ENCODE data around the gene STAT2. TPM values are rescaled to one million over a fixed set of nuclear protein-coding genes. Genes with fewer than 3 reads are reported as not detected.
"Not testable (repeated sequence)": the region's sequence is repeated elsewhere in the genome, so short reads cannot be mapped to it uniquely, and the experiment has no call there.

Gene STAT2
- 163 to 210 TPM (median 166 TPM) in 3 replicates for total RNA-seq
- long read RNA-seq, partial matches to known transcripts: 3 of 14 reads
- long read RNA-seq, other reads (novel, unspliced or antisense): 11 of 14 reads

DNA sequence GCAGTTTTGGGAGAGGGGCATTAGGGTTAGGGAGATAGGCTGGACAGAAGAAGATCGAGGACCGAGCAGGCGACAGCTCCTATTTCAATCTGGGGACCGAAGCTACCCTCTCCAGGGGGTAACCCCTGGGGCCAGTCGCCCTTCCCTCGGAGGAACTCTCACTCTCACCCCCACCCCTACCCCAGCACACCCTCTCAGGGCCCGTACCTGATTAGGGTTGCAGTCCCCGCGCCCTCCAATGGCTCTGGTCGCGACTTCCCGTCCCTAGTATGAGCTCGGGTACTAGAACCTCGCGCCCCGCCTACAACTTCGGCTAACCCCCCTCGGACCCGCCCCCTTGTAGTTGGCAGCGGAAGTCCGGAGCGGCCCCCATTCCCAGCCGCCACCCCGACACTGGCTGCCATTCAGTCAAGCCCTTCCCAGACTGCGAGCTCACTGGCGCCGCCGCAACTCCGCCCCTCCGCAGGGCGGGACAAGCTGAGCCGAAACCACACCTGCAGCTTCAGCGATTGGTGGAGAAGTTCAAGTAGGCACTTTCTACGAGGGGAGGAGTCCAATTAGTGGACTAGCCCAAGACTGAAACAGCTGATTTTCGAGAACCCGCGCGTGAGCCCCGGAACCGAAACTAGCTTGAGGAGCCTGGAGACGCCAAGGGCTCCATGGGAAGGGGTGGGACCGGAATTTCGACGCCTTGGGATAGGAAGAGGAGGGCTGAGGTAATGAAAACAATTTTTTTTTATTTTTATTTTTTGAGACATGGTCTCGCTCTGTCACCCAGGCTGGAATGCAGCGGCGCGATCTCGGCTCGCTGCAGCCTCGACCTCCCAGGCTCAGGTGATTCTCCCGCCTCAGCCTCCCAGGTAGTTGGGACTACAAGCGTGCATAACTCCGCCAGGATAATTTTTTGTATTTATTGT lies at the start of gene STAT2:
TSS of gene STAT2 (minus strand) at position 257 of the 917 bp plus-strand sequence. CDS start 3,536 bp downstream, outside the sequence.
- H3K27ac Mint-ChIP-seq (ENCODE audit: unreplicated experiment): peak within 1 kb of the TSS; percentile 98
- peak within 1 kb of the TSS; percentile 93 for H3K4me3 Mint-ChIP-seq (ENCODE audit: unreplicated experiment)
- peaks cover 30% of the 10 kb centered on the region for H3K4me1 Mint-ChIP-seq (ENCODE audit: low read depth)
- H3K36me3 Mint-ChIP-seq (ENCODE audit: low read depth): peaks cover 7% of the 10 kb centered on the region
- peak; percentile 99 for DNase-seq (ENCODE audit: low spot score)
- no peak for TF ChIP-seq CTCF (IDR thresholded peaks at IDR 0.05)
- H3K9me3 Mint-ChIP-seq (ENCODE audit: low read depth): no peaks in the 10 kb centered on the region
- H3K27me3 Mint-ChIP-seq (ENCODE audit: low read depth): no peaks in the 10 kb centered on the region

- Mint-ChIP-seq H3K9me3 (ENCODE audit: low read depth) (no peaks in the 10 kb centered on the region), H3K36me3 (ENCODE audit: low read depth) (no peaks in the 10 kb centered on the region), H3K27me3 (ENCODE audit: low read depth) (no peaks in the 10 kb centered on the region), H3K27ac (ENCODE audit: unreplicated experiment) (no peak overlapping the region), H3K4me1 (ENCODE audit: low read depth) (peaks cover 4% of the 10 kb centered on the region), H3K4me3 (ENCODE audit: unreplicated experiment) (no peak overlapping the region)
- DNase-seq (ENCODE audit: low spot score): no peak
- TF ChIP-seq CTCF (IDR thresholded peaks at IDR 0.05): no peak
Measured at GRCh38 chr12:56408799-56409417, 49.0 kb upstream of the STAT2 start.

- H3K9me3 Mint-ChIP-seq (ENCODE audit: low read depth); H3K4me1 Mint-ChIP-seq (ENCODE audit: low read depth); H3K36me3 Mint-ChIP-seq (ENCODE audit: low read depth); H3K4me3 Mint-ChIP-seq (ENCODE audit: unreplicated experiment); DNase-seq (ENCODE audit: low spot score); H3K27me3 Mint-ChIP-seq (ENCODE audit: low read depth); H3K27ac Mint-ChIP-seq (ENCODE audit: unreplicated experiment): not testable (repeated sequence)
Measured at GRCh38 chr12:56404227-56404626, 44.3 kb upstream of the STAT2 start.

GRCh38 chr12:56401612-56402011 lies 41.7 kb upstream of the STAT2 start:
- DNase-seq (ENCODE audit: low spot score); H3K27ac Mint-ChIP-seq (ENCODE audit: unreplicated experiment); H3K36me3 Mint-ChIP-seq (ENCODE audit: low read depth); H3K4me1 Mint-ChIP-seq (ENCODE audit: low read depth); H3K4me3 Mint-ChIP-seq (ENCODE audit: unreplicated experiment); H3K27me3 Mint-ChIP-seq (ENCODE audit: low read depth): not testable (repeated sequence)
- peaks cover 18% of the 10 kb centered on the region for H3K9me3 Mint-ChIP-seq (ENCODE audit: low read depth)

GRCh38 chr12:56401125-56401524 lies 41.2 kb upstream of the STAT2 start:
- H3K9me3 Mint-ChIP-seq (ENCODE audit: low read depth): peaks cover 18% of the 10 kb centered on the region
- not testable (repeated sequence) for H3K27ac Mint-ChIP-seq (ENCODE audit: unreplicated experiment); DNase-seq (ENCODE audit: low spot score); H3K27me3 Mint-ChIP-seq (ENCODE audit: low read depth); H3K36me3 Mint-ChIP-seq (ENCODE audit: low read depth); H3K4me3 Mint-ChIP-seq (ENCODE audit: unreplicated experiment); H3K4me1 Mint-ChIP-seq (ENCODE audit: low read depth)

GRCh38 chr12:56399466-56399865 lies 39.6 kb upstream of the STAT2 start:
- not testable (repeated sequence) for H3K4me1 Mint-ChIP-seq (ENCODE audit: low read depth); H3K4me3 Mint-ChIP-seq (ENCODE audit: unreplicated experiment); DNase-seq (ENCODE audit: low spot score); H3K27me3 Mint-ChIP-seq (ENCODE audit: low read depth); H3K27ac Mint-ChIP-seq (ENCODE audit: unreplicated experiment); H3K36me3 Mint-ChIP-seq (ENCODE audit: low read depth)
- peaks cover 18% of the 10 kb centered on the region for H3K9me3 Mint-ChIP-seq (ENCODE audit: low read depth)

DNA sequence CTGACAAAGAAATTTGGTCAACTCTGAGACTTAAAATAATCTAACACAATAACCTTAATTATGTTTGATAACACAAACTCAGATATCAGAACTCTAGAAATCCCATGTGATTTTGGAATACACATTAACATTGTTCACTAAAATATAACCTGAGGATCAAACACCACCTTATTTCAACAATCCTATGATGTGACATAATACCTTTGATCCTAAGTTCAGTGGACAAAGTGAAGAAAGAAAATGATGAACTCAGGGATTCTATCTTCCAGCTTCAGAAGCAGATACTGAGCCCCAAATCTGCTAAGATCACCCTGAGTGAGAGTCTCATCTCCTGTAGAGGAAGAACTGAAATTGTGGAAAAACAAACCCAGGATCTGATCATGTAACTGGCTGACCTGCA lies 38.4 kb upstream of the STAT2 start:
- H3K36me3 Mint-ChIP-seq (ENCODE audit: low read depth): peaks cover 10% of the 10 kb centered on the region
- H3K27me3 Mint-ChIP-seq (ENCODE audit: low read depth): peaks cover 2% of the 10 kb centered on the region
- TF ChIP-seq CTCF (IDR thresholded peaks at IDR 0.05): no peak
- H3K27ac Mint-ChIP-seq (ENCODE audit: unreplicated experiment): no peak overlapping the region
- peaks cover 22% of the 10 kb centered on the region for H3K9me3 Mint-ChIP-seq (ENCODE audit: low read depth)
- DNase-seq (ENCODE audit: low spot score): no peak
- H3K4me1 Mint-ChIP-seq (ENCODE audit: low read depth): no peaks in the 10 kb centered on the region
- no peak overlapping the region for H3K4me3 Mint-ChIP-seq (ENCODE audit: unreplicated experiment)

All from chondrocyte (in vitro differentiated cells).